ENCODE data around the gene HINT1.
A peak's percentile ranks its signal among the peaks of the same experiment; 100 is the strongest.
"Not testable (repeated sequence)": the region's sequence is repeated elsewhere in the genome, so short reads cannot be mapped to it uniquely, and the experiment has no call there.

The HINT1 gene

DNA sequence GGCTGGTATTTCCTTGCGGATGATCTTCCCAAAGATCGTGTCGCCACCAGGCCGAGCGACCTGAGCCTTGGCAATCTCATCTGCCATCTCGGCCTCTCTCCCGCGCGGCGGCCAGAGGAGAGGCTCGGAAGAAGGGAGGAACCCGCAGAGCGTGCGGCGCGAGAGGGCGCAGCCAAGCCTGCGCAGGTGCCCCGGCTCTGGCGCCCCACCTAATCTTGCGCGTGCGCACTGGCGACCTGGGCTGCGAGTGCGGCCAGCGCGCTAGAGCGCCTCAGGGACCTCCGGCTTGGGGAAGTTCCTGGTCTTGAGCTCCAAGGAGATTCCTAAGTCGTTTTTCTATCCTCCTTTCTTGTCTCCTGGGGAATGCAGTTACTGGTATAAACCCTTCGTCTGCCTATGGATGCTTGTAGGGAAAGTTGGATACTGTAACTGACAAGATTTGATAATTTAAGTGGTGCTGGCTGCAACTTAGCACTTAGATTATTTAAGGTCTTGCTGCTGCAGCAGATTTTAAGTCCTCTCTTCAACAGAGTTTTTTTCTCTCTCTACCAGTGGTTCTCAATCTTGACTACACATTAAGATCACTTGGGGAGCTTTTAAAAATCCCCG, at the start of gene HINT1:
HINT1 (minus strand) TSS at position 138 of the 609 bp plus-strand sequence; CDS start at position 87, 51 bp downstream.
- DNase-seq (ENCODE audit: low read depth in 2 of 2), result peak; percentile 83 to 92

DNA sequence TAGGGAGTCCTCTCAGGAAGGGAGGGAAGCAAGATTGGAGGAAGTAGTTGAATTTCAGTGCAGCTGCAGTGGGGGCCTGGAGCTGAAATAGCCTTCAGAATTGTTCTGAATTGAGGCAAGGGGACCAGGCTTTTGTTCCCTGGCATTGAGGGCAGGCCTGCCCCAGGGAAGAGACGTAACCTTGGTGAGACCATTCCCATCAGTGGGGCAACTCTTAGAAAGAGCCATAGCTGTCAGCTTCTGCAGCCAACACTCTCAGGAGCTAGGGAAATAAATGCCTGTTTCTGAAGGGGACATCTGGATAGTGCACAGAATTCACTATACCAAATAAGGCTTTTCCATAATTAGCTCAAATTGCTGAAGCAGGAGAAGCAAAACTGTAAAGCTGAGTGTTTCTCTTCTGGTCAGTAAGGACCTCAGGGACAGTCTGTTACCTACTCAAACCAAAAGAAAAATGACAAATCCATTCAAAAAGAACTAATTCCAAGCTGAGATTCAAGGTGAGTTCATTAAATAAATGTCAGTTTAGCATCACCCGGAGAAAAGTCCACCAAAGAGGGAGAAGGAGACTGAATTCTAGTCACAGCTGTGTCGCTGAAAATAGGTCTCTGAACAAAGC, 49.7 kb upstream of the HINT1 start:
- DNase-seq (ENCODE audit: low read depth in 2 of 2), result no peak

DNA sequence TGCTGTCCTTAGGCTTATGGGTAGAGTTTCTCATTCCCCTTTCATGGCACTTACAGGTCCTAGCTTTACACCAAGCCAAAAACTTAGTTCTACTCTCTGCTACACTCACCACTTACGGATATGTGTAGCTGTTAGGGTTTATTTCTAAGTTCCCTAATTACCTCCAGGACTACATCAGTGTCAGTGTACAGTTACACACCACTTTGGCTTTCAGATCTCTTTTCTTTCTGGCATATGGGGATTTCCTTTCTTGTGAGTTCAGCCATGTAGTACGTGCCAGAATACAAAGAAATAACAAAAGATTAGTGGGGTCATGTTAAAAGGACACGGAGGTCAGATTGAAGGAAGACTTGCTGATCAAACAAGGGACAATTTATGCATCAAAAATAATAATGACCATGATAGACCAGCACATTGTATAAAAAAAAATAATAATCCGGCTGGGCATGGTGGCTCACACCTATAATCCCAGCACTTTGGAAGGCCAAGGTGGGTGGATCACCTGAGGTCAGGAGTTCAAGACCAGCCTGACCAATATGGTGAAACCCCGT, 47.5 kb upstream of the HINT1 start:
- no peak for DNase-seq (ENCODE audit: low read depth in 2 of 2)

DNA sequence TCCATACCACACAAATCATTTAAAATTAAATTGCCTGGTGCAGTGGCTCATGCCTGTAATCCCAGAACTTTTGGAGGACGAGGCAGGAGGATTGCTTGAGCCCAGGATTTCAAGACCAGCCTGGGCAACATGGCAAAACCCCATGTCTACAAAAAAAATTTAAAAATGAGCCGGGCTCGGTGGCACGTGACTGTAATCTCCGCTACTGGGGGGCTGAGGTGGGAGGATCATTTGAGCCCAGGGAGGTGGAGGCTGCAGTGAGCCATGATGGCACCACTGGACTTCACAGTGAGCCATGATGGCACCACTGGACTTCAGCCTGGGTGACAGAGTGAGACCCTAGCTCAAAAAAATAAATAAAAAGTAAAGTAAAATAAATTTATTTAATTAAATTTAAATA, 46.6 kb upstream of the HINT1 start:
- DNase-seq (ENCODE audit: low read depth in 2 of 2), result no peak

DNA sequence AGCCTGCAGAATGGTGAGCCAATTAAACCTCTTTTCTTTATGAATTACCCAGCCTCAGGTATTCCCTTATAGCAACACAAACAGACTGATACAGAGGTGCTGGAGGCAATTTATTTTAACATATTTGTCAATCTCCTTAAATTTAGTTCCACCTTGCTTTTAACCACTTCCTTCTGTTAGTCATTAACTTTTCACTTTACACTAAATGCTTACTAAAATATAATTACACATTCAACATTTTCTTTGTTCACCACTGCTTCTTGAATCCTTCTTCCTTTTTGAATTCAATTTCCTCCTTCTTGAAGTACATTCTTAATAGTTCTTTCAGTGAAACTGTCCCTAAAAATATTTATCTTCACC, 45.1 kb upstream of the HINT1 start:
- DNase-seq (ENCODE audit: low read depth in 2 of 2), result no peak

DNA sequence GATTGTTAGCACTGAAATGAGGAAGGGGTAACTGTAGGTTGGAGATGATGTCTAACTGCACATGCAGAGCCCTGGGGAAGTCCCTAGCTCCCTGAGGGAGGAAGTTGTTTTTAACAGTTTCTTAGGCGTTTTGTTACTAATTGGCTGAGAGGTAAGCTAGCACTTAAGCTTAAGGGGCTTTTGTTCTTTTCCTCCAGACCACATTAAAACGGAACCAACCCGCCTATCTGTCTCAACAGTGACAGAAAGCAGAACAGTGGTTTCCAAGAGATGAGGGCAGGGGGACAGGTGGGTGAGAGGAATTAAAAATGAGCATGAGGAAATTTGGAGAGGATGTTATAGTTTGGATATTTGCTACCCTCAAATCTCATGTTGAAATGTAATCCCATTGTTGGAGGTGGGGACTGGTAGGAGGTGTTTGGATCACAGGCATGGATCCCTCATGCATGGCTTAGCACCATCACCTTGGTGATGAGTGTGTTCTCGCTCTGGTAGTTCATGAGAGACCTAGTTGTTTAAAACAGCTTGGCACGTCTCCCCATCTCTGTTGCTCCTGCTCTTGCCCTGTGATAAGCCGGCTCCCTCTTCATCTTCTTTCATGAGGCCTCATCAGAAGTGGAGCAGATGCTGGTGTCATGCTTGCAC, 44.6 kb upstream of the HINT1 start:
- peak; percentile 25 to 33 for DNase-seq (ENCODE audit: low read depth in 2 of 2)

DNA sequence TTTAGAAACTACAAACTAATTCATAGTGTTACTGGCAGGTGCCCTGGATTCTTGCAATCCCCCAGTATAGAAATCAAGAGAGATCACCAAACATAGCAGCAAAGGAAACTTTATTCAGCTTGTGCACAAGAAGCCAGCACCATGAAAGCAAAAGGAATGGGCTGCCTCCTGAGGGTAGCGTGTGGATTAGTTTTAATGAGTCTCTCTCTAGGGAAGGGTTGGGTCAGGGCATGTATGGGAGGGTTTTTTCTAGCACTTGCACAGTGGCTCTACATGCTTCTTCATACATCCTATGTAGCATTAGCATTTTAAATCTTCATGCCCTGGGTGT, 44.1 kb upstream of the HINT1 start:
- DNase-seq (ENCODE audit: low read depth in 2 of 2), result no peak

DNA sequence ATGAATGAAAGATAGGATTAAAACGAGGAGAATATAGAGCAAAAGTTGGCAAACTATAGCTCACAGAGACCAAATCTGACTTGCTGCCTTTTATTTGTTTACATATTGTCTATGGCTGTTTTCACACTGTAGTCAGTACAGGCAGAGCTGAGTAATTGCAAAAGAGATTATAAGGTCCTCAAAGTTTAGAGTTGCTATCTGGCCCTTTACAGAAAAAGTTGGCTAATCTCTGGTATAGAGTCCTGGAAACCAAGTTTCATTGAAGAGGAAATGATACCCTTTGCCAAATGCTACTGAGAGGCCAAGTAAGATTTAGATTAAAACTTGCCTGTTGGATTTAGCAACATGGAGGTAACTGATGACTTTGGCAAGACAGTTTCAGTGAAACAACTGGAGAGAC, 41.7 kb upstream of the HINT1 start:
- DNase-seq (ENCODE audit: low read depth in 2 of 2), result no peak

DNA sequence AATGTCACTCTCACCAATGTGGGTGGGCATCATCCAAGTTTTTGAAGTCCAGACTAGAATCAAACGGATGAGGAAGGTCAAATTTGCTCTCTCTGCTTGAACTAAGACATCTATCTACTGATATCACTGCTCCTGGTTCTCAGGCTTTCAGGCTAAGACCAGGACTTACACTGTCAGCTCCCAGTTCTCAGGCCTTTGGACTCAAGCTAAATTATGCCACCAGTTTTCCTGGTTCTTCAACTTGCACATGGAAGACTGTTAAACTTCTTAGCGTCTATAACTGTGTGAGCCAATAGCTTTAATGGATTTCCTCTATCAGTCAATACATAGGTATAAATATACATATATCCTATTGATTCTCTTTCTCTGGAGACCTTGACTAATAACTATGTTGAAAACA, 41.0 kb upstream of the HINT1 start:
- no peak for DNase-seq (ENCODE audit: low read depth in 2 of 2)

DNA sequence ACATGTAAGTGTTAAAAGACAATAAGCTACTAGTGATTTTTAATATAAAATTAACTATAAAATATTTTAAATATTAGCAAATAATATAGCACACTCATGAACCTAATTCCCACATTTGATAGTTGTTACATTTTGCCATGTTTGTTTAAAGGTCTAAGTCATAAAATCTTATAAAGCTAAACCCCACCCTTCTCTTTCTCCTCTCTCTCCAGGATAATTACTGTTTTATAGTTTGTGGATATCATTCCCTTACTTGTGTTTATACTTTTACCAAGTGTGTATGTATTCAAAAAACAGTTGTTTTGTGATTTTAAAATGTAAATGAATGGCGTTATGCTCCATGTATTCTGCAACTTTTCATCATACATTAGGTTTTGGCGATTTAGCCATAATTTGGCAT, 39.9 kb upstream of the HINT1 start:
- no peak for DNase-seq (ENCODE audit: low read depth in 2 of 2)

DNA sequence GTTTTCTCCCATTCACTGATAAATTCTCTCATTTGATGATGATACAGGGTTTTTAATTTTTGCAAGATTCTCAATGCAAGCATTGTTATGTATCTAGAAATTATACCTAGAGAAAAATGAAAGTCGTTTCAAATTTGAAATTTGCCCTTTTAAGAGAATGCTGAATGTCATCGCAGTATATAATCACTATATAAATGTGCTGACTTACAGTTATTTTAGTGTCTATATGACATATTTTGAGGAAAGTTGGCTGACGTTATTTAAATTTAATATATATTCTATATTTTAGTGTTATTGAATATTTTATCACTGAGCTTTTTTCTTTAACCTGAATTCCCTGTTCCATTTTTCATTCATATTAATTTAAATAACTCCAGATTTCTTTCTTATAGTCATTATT, 35.5 kb upstream of the HINT1 start:
- no peak for DNase-seq (ENCODE audit: low read depth in 2 of 2)

DNA sequence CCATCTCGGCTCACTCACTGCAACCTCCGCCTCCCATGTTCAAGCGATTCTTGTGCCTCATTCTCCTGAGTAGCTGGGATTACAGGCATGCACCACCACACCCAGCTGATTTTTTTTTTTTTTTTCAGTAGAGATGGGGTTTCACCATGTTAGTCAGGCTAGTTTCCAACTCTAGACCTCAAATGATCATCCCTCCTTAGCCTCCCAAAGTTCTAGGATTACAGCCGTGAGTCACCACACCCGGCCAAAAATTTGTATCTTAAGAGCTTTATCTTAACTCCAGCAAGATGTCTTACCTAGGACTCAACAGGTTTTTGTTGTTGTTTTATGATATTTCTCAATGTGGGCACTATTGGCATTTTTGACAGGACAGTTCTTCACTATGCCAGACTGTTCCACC, 33.6 kb upstream of the HINT1 start:
- no peak for DNase-seq (ENCODE audit: low read depth in 2 of 2)

DNA sequence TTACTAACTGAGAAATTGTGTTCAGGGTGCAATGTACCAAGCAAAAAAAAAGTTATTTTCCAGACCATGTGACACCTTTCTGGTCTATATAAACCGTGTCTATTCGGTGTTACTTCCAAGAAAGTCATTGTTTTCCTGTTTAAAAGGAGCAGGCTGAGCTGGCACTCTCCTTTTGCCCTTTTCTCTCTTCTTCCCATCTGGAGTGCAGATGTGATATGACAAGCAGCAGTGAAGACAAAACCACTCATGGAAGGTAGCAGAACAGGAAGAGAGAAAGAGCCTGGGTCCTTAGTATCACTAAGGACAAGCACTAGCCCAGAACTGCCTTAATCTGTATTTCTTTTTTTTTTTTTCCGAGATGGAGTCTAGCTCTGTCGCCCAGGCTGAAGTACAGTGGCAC, 31.3 kb upstream of the HINT1 start:
- no peak for DNase-seq (ENCODE audit: low read depth in 2 of 2)

DNA sequence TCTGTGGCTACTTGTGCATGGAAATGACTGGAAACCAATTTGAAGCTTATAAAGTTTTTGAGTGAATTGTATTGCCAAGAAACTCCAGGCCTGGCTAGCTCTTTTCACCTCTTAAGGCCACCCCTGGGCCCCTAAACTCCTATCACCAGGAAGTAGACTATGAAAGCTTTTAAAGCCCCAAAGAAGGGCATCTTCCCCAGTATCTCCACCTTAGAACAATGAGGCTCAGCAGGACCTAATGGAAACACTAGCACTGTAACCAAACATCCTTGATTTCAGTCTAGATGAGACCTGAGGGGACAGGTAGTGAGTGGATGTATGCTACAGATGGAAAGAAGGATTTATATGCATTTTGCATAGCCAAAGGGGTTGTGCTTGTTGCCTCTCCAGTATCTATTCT, 30.6 kb upstream of the HINT1 start:
- DNase-seq (ENCODE audit: low read depth in 2 of 2), result no peak

DNA sequence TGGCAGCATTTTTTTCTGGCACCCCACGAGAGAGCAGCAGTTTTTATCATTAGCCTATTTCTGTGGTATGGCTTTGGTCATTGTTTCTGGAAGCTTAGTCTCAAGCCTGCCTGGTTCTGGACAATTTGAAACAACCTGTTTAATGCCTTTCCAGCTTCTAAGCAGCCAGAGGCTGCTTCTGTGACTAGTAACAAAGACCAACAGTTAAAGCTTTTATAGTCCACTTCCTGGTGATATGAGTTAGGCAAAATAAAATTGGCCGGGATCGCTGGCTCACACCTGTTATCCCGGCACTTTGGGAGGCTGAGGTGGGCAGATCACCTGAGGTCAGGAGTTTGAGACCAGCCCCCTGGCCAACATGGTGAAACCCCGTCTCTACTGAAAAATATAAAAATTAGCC, 29.7 kb upstream of the HINT1 start:
- DNase-seq (ENCODE audit: low read depth in 2 of 2), result no peak

DNA sequence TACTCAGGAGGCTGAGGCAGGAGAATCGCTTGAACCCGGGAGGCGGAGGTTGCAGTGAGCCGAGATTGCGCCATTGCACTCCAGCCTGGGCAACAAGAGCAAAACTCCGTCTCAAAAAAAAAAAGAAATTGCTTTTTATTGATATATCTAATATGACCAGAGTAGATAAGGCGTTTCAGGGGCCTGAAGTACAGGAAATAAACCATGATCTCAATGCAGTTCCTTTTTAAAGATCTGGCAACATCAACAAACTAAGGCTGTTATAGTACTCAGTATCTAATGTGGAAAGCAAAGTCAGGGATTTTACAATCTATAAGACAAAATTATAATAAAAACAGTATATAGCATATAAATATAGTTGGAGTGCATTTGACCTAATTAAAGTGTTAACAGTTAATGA, 28.8 kb upstream of the HINT1 start:
- not testable (repeated sequence) for DNase-seq (ENCODE audit: low read depth in 2 of 2)

DNA sequence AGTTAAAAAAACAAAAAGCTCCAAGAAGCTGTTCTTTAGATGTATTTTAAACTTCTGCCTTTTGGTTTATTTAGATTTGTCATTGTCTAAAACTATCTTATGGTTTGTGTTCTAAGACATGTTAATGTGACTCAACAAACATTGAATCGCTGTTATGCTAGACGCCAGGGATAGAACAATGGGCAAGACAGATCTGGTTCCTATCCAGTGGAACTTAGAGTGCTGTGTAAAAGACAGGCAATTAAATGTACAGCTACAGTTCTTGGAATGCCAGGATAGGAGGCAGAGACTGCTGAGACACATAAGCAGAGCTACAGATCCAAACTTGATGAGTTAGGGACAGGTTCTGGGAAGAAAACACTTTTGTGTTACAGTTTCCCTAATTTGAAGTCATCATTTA, 28.1 kb upstream of the HINT1 start:
- no peak for DNase-seq (ENCODE audit: low read depth in 2 of 2)

DNA sequence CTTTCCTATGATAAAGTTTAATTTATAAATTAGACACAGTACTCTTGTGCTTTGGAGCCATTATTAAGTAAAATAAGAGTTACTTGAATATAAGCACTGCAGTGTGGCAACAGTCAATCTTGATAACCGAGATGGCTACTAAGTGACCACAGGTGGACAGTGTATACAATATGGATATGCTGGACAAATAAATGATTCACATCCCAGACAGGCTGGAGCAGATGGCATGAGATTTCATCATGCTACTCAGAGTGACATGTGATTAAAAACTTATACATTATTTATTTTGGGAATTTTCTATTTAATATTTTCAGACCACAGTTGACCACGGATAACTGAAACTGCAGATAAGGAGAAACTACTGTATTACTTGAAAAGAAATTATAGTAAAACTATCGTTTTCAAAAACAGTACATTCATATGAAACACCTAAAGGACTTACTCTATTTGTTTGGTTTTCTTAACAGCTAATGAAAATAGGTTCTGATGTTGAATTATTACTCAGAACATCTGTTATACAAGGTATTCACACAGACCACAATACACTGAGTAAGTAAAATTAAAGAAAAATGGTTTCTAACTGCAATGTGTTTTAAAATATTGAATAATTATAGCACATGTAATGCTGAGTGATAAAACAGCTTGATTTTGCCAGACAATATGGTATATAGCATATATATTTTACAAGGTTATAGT, 21.7 kb upstream of the HINT1 start:
- DNase-seq (ENCODE audit: low read depth in 2 of 2), result no peak

DNA sequence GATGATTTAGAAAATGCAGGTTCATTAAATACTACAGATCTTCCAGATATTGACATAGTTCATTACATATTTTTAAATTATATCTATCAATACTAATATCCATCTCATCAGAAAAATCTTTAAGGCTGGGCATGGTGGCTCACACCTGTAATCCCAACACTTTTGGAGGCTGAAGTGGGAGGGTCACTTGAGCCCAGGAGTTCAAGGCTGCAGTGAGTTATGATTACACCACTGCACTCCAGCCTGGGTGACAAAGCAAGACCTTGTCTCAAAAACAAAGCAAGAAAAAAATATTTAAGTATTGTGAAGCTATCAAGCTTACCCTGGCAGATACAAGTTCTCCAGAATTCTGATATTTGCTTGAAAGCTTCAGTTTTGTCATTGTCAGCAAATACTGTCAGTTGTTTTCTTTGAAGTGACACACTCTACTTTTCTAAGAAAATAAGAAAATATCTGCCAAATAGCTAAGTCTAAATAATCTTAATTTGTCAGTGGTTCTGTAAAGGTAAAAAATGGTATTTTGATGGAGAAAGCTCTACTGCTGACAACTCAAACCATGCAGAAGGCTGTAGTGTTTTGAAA, 20.6 kb upstream of the HINT1 start:
- no peak for DNase-seq (ENCODE audit: low read depth in 2 of 2)

DNA sequence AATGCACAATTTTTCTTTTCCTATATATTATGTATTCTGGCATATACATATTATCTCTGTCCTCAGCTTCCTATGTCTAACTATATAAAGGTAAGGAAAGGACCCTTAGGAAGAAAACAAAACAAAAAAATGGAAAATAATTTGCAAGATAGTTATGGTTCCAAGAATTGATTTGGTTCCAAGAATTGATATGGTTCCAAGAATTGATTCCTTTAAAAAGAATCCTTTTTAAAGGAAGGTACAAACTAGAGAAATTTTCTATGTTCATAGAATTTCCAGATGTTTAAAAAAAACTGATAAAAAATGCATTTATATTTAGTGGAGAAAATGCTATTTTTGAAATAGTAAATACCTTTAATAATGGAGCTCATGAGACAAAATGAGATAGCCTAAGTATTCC, 17.8 kb upstream of the HINT1 start:
- no peak for DNase-seq (ENCODE audit: low read depth in 2 of 2)

DNA sequence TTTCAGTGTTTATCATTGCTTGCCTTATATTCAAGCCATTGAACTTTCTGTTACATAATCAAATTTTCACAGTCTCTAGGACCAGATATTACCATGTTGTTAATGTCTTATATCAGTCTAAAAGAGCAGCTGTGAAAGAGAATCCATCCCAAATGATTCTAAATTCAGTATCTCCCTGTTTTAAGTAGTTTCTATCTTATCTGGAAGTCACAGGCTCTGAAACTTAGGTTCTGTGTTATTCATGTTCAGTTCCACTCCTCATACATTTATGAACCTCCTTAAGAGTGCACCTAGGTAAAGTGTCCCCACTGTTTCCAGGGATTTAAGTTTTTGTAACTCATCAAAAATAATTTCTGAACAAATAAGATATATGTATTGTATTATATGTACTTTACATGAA, 15.4 kb upstream of the HINT1 start:
- DNase-seq (ENCODE audit: low read depth in 2 of 2), result no peak

DNA sequence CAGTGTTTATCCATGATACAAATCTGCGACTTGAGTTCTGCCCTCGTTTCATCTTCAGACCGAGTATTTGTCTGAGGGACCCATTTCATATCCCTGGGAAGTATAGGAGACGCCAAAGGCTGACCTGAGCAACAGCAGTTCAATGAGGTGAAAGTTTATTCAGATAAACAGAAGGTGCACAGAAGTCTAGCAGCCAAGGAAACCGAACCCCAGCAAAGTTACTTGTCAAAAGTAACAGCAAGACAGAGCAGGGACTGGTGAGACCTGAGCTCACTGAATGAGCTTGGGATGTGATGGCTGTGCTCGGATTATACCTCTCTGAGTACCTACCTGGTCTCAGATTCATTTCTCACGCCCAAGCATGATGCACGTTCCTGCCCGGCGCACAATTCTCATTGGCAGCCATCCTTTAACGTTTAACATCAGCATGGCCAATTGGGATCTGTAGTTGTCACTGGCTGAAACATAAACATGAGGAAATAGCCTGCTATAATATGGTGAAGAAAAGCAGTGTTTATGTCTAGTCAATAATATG, 6.3 kb upstream of the HINT1 start:
- no peak for DNase-seq (ENCODE audit: low read depth in 2 of 2)
